Activated CD8-positive, alpha-beta memory T cell treated with anti-CD3 and anti-CD28 coated beads, Interleukin-2, amount 50 U/mL, for 24 hours (primary cell): ENCODE results near the gene ZCRB1.

Experiments
- DNase-seq: peaks from one replicate; pipeline ENCODE4 v3.0.0-alpha.2; 2020; ENCODE audit errors: extremely low read depth

The ZCRB1 gene

GRCh38 chr12:42327227-42327590 is 1.3 kb upstream of the ZCRB1 start:
- no peak for DNase-seq

- no peak for DNase-seq
Observed at GRCh38 chr12:42326541-42327226, 790 bp upstream of the ZCRB1 start.

- no peak for DNase-seq
Observed at GRCh38 chr12:42325326-42325652, 605 bp downstream of the ZCRB1 start.

- DNase-seq: no peak
Observed at GRCh38 chr12:42323856-42324255, 2.0 kb downstream of the ZCRB1 start.

GRCh38 chr12:42322567-42322966 is 3.3 kb downstream of the ZCRB1 start:
- DNase-seq: no peak

GRCh38 chr12:42320796-42321195 is 5.1 kb downstream of the ZCRB1 start:
- DNase-seq: no peak

- DNase-seq: no peak
Observed at GRCh38 chr12:42315108-42315507, 10.8 kb downstream of the ZCRB1 start.

GRCh38 chr12:42309996-42310395 is 15.9 kb downstream of the ZCRB1 start:
- no peak for DNase-seq

GRCh38 chr12:42308390-42308789 is 17.5 kb downstream of the ZCRB1 start:
- DNase-seq: no peak

- no peak for DNase-seq
Observed at GRCh38 chr12:42306297-42306696, 19.6 kb downstream of the ZCRB1 start.

GRCh38 chr12:42299392-42300308 is 26.2 kb downstream of the ZCRB1 start:
- DNase-seq: peak; percentile 26

- no peak for DNase-seq
Observed at GRCh38 chr12:42298887-42299286, 27.0 kb downstream of the ZCRB1 start.

- DNase-seq: no peak
Observed at GRCh38 chr12:42296503-42297109, 29.3 kb downstream of the ZCRB1 start.

GRCh38 chr12:42291680-42292079 is 34.2 kb downstream of the ZCRB1 start:
- DNase-seq: no peak

- DNase-seq: no peak
Observed at GRCh38 chr12:42288544-42288943, 37.4 kb downstream of the ZCRB1 start.

GRCh38 chr12:42286741-42287140 is 39.2 kb downstream of the ZCRB1 start:
- no peak for DNase-seq

- DNase-seq: no peak
Observed at GRCh38 chr12:42285431-42285830, 40.5 kb downstream of the ZCRB1 start.

GRCh38 chr12:42284876-42285275 is 41.0 kb downstream of the ZCRB1 start:
- DNase-seq: no peak

- no peak for DNase-seq
Observed at GRCh38 chr12:42284157-42284556, 41.7 kb downstream of the ZCRB1 start.

- no peak for DNase-seq
Observed at GRCh38 chr12:42283739-42284138, 42.2 kb downstream of the ZCRB1 start.

GRCh38 chr12:42282294-42282693 is 43.6 kb downstream of the ZCRB1 start:
- DNase-seq: no peak

- DNase-seq: no peak
Observed at GRCh38 chr12:42281844-42282243, 44.0 kb downstream of the ZCRB1 start.

GRCh38 chr12:42281278-42281677 is 44.6 kb downstream of the ZCRB1 start:
- no peak for DNase-seq
